ENCODE measurements around the gene ARAP3. TPM values are rescaled to one million over a fixed set of nuclear protein-coding genes. Genes with fewer than 3 reads are reported as not detected.

ARAP3 gene
- total RNA-seq, 2 donors from 2014 or later = 3.9 to 4.6 TPM

DNA sequence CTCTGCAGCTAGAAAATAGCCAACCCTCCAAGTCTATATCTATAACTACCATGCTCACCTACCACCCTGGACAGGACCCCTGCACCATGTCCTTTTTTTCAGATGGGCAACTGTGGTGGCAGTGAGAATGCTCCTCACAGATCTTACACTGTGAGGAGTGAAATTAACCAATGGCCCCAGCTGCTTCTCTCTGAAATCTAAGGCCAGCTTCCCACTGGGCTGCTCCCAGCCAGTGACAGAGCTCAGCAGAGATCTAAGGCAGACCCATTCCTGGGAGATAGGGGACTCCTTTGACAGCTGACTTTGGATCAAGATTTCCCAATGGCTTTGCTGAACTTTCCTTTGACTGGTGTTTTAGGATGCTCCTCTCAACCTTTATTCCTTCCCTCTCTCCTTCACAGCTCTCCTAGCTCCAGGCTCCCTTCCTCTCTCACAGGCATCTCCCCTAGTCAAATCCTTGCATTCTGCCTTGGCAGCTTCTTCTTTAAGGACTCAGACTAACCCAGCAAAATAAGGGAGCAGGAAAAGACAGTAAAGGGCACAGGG is 1.6 kb upstream of the ARAP3 start:
- H3K27ac ChIP-seq = no peak overlapping the region

GRCh38 chr5:141681295-141681694 is 735 bp downstream of the ARAP3 start:
- H3K27me3 ChIP-seq = no peaks in the 10 kb centered on the region
- 75 to 81% methylated on average over 2 of the region's 2 CpGs for WGBS, 2 donors
- intact Hi-C loops (cut with DNase I) = no loop called here
- H3K4me3 ChIP-seq = no peak overlapping the region
- H3K9me3 ChIP-seq = no peaks in the 10 kb centered on the region
- ATAC-seq (no peak), DNase-seq (no peak)
- H3K4me1 ChIP-seq = peaks cover 13% of the 10 kb centered on the region
- TF ChIP-seq CTCF (IDR thresholded peaks at IDR 0.05) (no peak), POLR2A (IDR thresholded peaks at IDR 0.05) (no peak)
- peak overlapping the region in 2 of 4 donors; percentile 37 to 62 for H3K27ac ChIP-seq
- no peaks in the 10 kb centered on the region for H3K36me3 ChIP-seq (replicated peaks in 1 of 2; ENCODE audit: insufficient read depth in 1 of 2, low read depth in 2 of 2)

More for the DNA sequence above, 1.6 kb upstream of the ARAP3 start:
- no peak for DNase-seq
- no peak overlapping the region for H3K4me3 ChIP-seq
- intact Hi-C loops (cut with DNase I) = no loop called here
- ATAC-seq = no peak
- peaks cover 13% of the 10 kb centered on the region for H3K4me1 ChIP-seq
- TF ChIP-seq CTCF (IDR thresholded peaks at IDR 0.05) (no peak), POLR2A (IDR thresholded peaks at IDR 0.05) (no peak)
- no peaks in the 10 kb centered on the region for H3K27me3 ChIP-seq
- no peaks in the 10 kb centered on the region for H3K36me3 ChIP-seq (replicated peaks in 1 of 2; ENCODE audit: insufficient read depth in 1 of 2, low read depth in 2 of 2)
- no peaks in the 10 kb centered on the region for H3K9me3 ChIP-seq

GRCh38 chr5:141680751-141681201 is 1.3 kb downstream of the ARAP3 start:
- H3K9me3 ChIP-seq = no peaks in the 10 kb centered on the region
- no peaks in the 10 kb centered on the region for H3K27me3 ChIP-seq
- 76 to 79% methylated on average over 6 of the region's 6 CpGs for WGBS, 2 donors
- ATAC-seq (peak; percentile 15), DNase-seq (no peak)
- H3K36me3 ChIP-seq (replicated peaks in 1 of 2; ENCODE audit: insufficient read depth in 1 of 2, low read depth in 2 of 2) = no peaks in the 10 kb centered on the region
- intact Hi-C loops (cut with DNase I) = no loop called here
- H3K4me3 ChIP-seq = no peak overlapping the region
- H3K27ac ChIP-seq = peak overlapping the region in 2 of 4 donors; percentile 37 to 62
- TF ChIP-seq POLR2A (IDR thresholded peaks at IDR 0.05) = peak in 1 of 3 donors; percentile 26
- TF ChIP-seq CTCF (IDR thresholded peaks at IDR 0.05) = no peak
- H3K4me1 ChIP-seq = peaks cover 13% of the 10 kb centered on the region

DNA sequence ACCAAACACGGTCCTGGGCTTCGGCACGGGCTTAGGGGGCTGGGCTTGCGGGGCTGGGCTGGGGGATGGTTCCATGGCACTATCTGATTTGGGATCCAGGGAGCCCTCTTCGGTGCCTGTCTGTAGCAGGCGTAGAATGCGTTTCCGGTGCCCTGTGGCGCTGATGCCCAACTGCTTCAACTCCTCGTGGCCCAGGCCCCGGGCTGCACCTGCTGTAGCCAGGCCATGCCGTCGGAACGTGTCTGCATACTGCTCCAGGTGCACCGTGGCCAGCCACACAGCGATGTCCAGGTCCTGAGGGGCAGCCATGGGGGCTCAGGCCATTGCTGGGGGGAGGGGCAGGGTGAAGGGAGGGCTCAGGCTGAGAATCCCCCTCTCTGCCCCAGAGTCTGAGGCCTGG is 1.9 kb downstream of the ARAP3 start:
- no peak for TF ChIP-seq POLR2A (IDR thresholded peaks at IDR 0.05)
- no peak for TF ChIP-seq CTCF (IDR thresholded peaks at IDR 0.05)
- Histone ChIP-seq H3K27me3 (no peaks in the 10 kb centered on the region), H3K4me1 (peaks cover 13% of the 10 kb centered on the region), H3K4me3 (no peak overlapping the region), H3K9me3 (no peaks in the 10 kb centered on the region), H3K27ac (no peak overlapping the region), H3K36me3 (replicated peaks in 1 of 2; ENCODE audit: insufficient read depth in 1 of 2, low read depth in 2 of 2) (no peaks in the 10 kb centered on the region)
- WGBS, 2 donors = 85% methylated on average over 4 to 16 of the region's 16 CpGs
- DNase-seq = no peak
- intact Hi-C loops (cut with DNase I) = no loop called here
- no peak for ATAC-seq

GRCh38 chr5:141677415-141677814 is 4.6 kb downstream of the ARAP3 start:
- no peak overlapping the region for H3K4me3 ChIP-seq
- ATAC-seq = no peak
- TF ChIP-seq CTCF (IDR thresholded peaks at IDR 0.05) (no peak), POLR2A (IDR thresholded peaks at IDR 0.05) (no peak)
- H3K36me3 ChIP-seq (replicated peaks in 1 of 2; ENCODE audit: insufficient read depth in 1 of 2, low read depth in 2 of 2) = no peaks in the 10 kb centered on the region
- H3K9me3 ChIP-seq = no peaks in the 10 kb centered on the region
- no peak overlapping the region for H3K27ac ChIP-seq
- no peak for DNase-seq
- H3K4me1 ChIP-seq = peaks cover 10% of the 10 kb centered on the region
- intact Hi-C loops (cut with DNase I) = no loop called here
- no peaks in the 10 kb centered on the region for H3K27me3 ChIP-seq

Data from body of pancreas (tissue), 4 donors.